ENCODE data around the gene NACC2.

DNA sequence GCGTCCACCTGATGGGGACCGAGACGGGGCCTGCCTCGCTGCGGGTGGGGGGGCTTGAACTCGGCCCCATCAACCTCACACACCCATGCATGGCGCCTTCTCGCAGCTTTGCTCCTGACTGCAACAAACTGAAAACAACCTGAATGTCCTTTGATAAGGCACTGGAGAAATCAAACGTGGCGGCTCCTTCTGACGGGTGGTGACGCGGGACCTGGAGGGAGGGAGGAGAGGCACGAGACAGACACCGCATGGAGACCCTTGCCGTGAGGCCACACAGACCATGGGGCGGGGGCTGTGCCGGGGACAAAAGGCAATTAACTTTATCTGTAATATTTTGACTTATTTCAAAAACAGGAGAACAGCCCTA is 48.6 kb downstream of the NACC2 start:
- TF ChIP-seq CTCF (IDR thresholded peaks at IDR 0.05; ENCODE audit: low read depth, low read length) (no peak), EZH2phosphoT487 (IDR thresholded peaks at IDR 0.05; ENCODE audit: low read depth) (no peak)

All from OCI-LY3 (cell line).